A549 treated with ZK216348 at 1 μM for 4 hours (cell line): ENCODE measurements around the gene RPL35. TPM values are rescaled to one million over a fixed set of nuclear protein-coding genes. Genes with fewer than 3 reads are reported as not detected.

Experiments
- total RNA-seq: library from RNA; stranded (reverse); fragments of 200-300 nt; extraction: Qiagen RNA extraction; gene quantifications from 5 replicates; pipeline ENCODE4 v1.2.3, GENCODE V29; 2022; ENCODE audit warnings: low read depth

The RPL35 gene
- total RNA-seq, result 2,441 to 3,262 TPM (median 2,630 TPM) in 5 replicates

GRCh38 chr9:124861342-124862229 is at the start of gene RPL35, which contains the start of gene ARPC5L:
Gene RPL35, minus strand, starts transcription at chr9:124861957. Its CDS starts 45 bp downstream, at chr9:124861912.
Gene ARPC5L, plus strand, starts transcription at chr9:124862130. Its CDS starts 7,161 bp downstream, at chr9:124869291.

GRCh38 chr9:124852829-124853531 is 8.8 kb downstream of the RPL35 start, which contains the start of gene WDR38:
Gene WDR38, plus strand, starts transcription at chr9:124853460. Its CDS starts 72 bp downstream, at chr9:124853532.

Other genes with a start within 250 kb of the RPL35 start
- 1.5 to 2.1 TPM (median 2.0 TPM) in 5 replicates for gene NR6A1, start 90.6 kb downstream of the RPL35 start, total RNA-seq
- 16.5 to 31.7 TPM (median 24.6 TPM) in 5 replicates for gene OLFML2A, start 84.8 kb downstream of the RPL35 start, total RNA-seq
- 0.13 to 0.19 TPM (median 0.19 TPM) in 3 of 5 replicates, not detected in the others for gene WDR38, start 8.5 kb downstream of the RPL35 start, total RNA-seq
- gene ARPC5L, start 173 bp upstream of the RPL35 start, total RNA-seq, result 59.5 to 84.2 TPM (median 74.0 TPM) in 5 replicates
- 9.7 to 11.8 TPM (median 11.4 TPM) in 5 replicates for gene GOLGA1, start 79.1 kb upstream of the RPL35 start, total RNA-seq